Activated T-helper 9 cell treated with anti-CD3 and anti-CD28 coated beads, Interleukin-2, amount 50 U/mL, for 16 hours (primary cell): Measurements from ENCODE around the gene DCTN1.
"Not testable (repeated sequence)": the region's sequence is repeated elsewhere in the genome, so short reads cannot be mapped to it uniquely, and the experiment has no call there.

Experiments
- DNase-seq: peaks from one replicate; pipeline ENCODE4 v3.0.0-alpha.2; 2020; ENCODE audit warnings: low read depth

Gene DCTN1

GRCh38 chr2:74379851-74380789, at the start of gene DCTN1:
DCTN1 (minus strand) TSS chr2:74380311; CDS start chr2:74380037, 274 bp downstream.
- no peak for DNase-seq

- no peak for DNase-seq
Observed at GRCh38 chr2:74428675-74429074, 48.6 kb upstream of the DCTN1 start.

- DNase-seq = no peak
Observed at GRCh38 chr2:74427551-74427950, 47.4 kb upstream of the DCTN1 start.

- no peak for DNase-seq
Observed at GRCh38 chr2:74426181-74426758, 46.2 kb upstream of the DCTN1 start.

GRCh38 chr2:74425523-74425922, 45.4 kb upstream of the DCTN1 start:
- DNase-seq = no peak

GRCh38 chr2:74424995-74425406, 44.9 kb upstream of the DCTN1 start:
- DNase-seq = no peak

GRCh38 chr2:74424139-74424992, 44.3 kb upstream of the DCTN1 start:
- DNase-seq = no peak

GRCh38 chr2:74423231-74424095, 43.4 kb upstream of the DCTN1 start:
- no peak for DNase-seq

- peak; percentile 91 for DNase-seq
Observed at GRCh38 chr2:74421221-74421870, 41.2 kb upstream of the DCTN1 start, which contains the start of the genes C2orf81 and WDR54. C2orf81 (minus strand) TSS chr2:74421619; CDS start chr2:74421560, 59 bp downstream. WDR54 (plus strand) TSS chr2:74421730; CDS start chr2:74422154, 424 bp downstream.

- not testable (repeated sequence) for DNase-seq
Observed at GRCh38 chr2:74420443-74421103, 40.5 kb upstream of the DCTN1 start.

- no peak for DNase-seq
Observed at GRCh38 chr2:74420006-74420405, 39.9 kb upstream of the DCTN1 start.

- no peak for DNase-seq
Observed at GRCh38 chr2:74419345-74419744, 39.2 kb upstream of the DCTN1 start.

GRCh38 chr2:74418312-74418711, 38.2 kb upstream of the DCTN1 start:
- DNase-seq = no peak

- DNase-seq = no peak
Observed at GRCh38 chr2:74417763-74418162, 37.7 kb upstream of the DCTN1 start.

- DNase-seq = no peak
Observed at GRCh38 chr2:74417197-74417596, 37.1 kb upstream of the DCTN1 start.

GRCh38 chr2:74416778-74417177, 36.7 kb upstream of the DCTN1 start:
- DNase-seq = no peak

GRCh38 chr2:74415762-74416395, 35.8 kb upstream of the DCTN1 start:
- no peak for DNase-seq

GRCh38 chr2:74414881-74415761, 35.0 kb upstream of the DCTN1 start:
- DNase-seq = peak; percentile 11

- DNase-seq = no peak
Observed at GRCh38 chr2:74414441-74414840, 34.3 kb upstream of the DCTN1 start.
